ENCODE measurements around the gene GNB1L.
A peak's percentile ranks its signal among the peaks of the same experiment; 100 is the strongest.

GNB1L gene

DNA sequence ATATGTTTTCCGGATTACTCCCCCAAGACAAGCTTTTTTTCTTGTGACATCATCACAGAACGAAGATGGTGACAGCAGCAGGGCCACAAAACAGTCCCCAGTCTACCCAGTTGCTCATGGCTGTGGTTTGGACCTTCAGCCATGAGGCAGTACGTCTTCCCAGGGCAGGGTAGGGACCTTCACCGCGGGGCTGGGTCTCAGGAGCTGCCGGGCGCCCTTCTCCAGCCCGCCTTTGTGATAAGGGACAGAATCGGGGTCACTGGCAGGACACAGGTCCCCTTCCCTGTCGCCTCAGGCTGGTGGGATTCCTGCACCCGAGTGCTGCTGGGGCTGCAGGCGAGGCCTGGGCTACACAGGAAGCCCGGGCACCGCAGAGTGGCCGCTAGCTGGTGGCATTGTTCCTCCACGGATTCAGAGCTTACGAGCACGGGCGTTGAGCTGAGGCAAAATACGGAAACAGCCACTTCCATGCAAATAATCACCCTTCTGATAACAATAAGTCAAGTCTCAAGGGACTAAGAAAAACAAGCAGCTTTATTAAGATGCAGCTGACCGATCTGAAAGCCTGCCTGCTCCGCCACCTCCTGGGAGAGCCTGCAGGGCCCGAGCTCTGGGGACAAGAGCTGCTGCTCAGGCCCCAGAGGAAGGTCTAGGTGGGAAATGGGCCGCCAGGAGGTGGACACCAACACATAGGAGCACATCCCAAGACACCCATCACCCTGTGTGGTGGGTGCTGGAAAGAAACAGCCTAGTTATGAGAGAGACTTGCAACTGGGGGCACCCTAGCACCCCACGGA lies 81.8 kb downstream of the GNB1L start:
- no peak for DNase-seq

- DNase-seq, result no peak
These were observed 82.3 kb downstream of the GNB1L start for GRCh38 chr22:19772422-19772672.

- no peak for DNase-seq
These were observed 84.1 kb downstream of the GNB1L start for GRCh38 chr22:19770349-19771220.

- DNase-seq, result no peak
These were observed 85.3 kb downstream of the GNB1L start for GRCh38 chr22:19769393-19769715.

GRCh38 chr22:19767427-19768341 lies 87.0 kb downstream of the GNB1L start:
- DNase-seq, result no peak

DNA sequence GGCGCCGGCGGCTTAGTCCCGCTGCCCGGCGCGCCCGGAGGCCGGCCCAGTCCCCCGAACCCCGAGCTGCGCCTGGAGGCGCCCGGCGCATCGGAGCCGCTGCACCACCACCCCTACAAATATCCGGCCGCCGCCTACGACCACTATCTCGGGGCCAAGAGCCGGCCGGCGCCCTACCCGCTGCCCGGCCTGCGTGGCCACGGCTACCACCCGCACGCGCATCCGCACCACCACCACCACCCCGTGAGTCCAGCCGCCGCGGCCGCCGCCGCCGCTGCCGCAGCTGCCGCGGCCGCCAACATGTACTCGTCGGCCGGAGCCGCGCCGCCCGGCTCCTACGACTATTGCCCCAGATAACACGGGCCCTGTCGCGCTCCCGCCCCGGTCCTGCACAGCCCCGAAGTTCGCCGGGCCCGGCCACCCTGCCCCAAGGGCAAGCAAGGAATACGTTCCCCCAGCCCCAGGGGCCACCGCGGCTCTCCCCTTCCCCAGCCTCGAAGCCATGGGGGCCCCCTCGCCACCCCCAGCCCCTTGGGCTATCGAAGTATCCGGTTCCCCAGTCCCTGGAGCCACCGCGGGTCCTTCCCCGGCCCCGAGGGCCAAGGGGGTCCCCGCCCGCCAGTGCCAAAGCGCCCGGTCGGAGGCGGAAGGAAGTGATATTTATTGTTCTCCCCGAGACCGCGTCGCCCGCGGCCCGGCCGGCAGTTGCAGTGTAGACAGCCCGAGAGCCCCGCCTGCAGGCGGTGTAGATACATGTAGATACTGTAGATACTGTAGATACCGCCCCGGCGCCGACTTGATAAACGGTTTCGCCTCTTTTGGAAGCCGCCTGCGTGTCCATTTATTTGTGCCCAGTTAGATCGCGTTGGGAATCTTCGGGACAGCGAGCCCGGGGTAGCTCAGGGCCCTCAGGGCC lies 87.9 kb downstream of the GNB1L start:
- no peak for DNase-seq

GRCh38 chr22:19766240-19766510 lies 88.5 kb downstream of the GNB1L start:
- DNase-seq, result no peak

- DNase-seq, result no peak
These were observed 89.0 kb downstream of the GNB1L start for GRCh38 chr22:19765477-19766239.

GRCh38 chr22:19764636-19765476 lies 89.8 kb downstream of the GNB1L start:
- no peak for DNase-seq

DNA sequence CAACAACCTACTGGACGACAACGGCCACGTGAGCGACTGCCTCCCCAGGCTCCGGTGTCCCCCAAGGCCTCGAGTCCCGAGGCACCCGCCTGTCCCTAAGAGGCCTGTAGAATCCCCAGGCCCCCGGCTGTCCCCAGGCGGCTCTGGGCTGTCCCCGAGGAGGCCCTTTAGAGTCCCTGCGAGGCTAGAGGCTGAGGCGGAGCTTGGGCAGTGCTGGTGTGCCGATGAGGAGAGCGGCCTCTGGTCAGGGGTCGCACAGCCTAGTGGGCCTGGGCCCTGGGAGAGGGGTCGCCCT lies 90.4 kb downstream of the GNB1L start:
- DNase-seq, result no peak

- no peak for DNase-seq
These were observed 91.0 kb downstream of the GNB1L start for GRCh38 chr22:19763458-19764298.

- DNase-seq, result no peak
These were observed 91.9 kb downstream of the GNB1L start for GRCh38 chr22:19762568-19763457.

DNA sequence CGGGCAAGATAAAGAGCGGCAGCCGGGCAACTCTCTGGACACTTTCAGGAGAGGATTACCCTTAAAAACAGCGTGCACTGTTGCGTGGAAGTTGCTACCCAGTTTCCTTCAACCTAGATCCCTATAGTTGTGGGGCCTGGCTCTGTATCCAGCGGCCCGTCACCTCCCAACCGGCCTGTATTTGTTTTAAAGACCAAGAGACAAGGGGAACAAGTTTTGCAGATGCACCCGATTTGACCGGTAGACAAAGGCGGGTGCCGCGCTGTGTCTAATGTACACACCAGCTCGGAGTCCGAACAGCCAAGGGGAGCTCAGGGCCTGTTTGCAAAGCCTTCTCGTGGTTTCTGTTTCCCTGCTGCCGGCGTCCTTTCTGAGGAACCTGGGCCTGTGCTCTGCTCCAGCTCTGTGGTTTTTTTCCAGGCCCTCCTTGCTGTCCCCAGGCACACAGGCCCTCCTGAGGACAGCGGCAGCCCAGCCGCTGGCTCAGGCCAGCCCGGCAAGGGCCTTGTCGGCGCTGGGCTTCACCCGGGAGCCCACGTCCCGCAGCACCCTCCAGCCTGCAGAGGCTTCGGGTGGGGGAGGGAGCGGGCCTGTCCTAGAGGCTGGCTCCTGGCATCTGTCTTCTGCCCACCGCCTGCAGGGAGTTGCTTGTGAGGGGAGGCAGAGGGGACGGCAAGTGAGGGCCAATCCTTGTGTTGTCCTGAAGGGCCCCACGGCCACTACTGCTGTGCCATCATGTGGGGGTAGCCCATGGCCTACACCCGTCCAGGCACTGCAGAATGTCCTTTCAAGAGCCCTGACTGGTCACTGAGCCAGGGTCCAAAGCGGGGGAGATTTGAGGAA lies 92.7 kb downstream of the GNB1L start:
- DNase-seq, result peak in 1 of 2 experiments; percentile 27

- DNase-seq, result no peak
These were observed 93.5 kb downstream of the GNB1L start for GRCh38 chr22:19760951-19761724.

GRCh38 chr22:19760058-19760950 lies 94.4 kb downstream of the GNB1L start, which contains the start of gene TBX1:
TSS of gene TBX1 (plus strand) at chr22:19760778. CDS start at chr22:19760844, 66 bp downstream.
- DNase-seq, result no peak

All from NCI-H446 (cell line).